HCT116 (cell line): ENCODE results near the gene DYNLT3. TPM values are rescaled to one million over a fixed set of nuclear protein-coding genes. Genes with fewer than 3 reads are reported as not detected.

ENCODE experiments used
- ATAC-seq: fragments of 200-7000 bp; cut with Tn5 transposase; 2 replicates; pipeline ENCODE4 v1.9.1; 2020; ENCODE audit warnings: mild to moderate bottlenecking, moderate library complexity
- BruUV-seq: library from RNA; stranded (reverse); fragments of 400-500 nt; replicated peaks from 2 replicates; lab custom pipeline; 2021; lab: Mats Ljungman, UMichigan
- CTCF ChIA-PET: fragments of 300-600 bp; sonication (Branson Sonifier 250); formaldehyde crosslinking; loops from one replicate; lab custom pipeline; 2021; ENCODE audit warnings: antibody characterized with exemption; lab: Charles Lee
- POLR2A ChIA-PET: fragments of 300-600, 350-600 bp; sonication (Branson Sonifier 250); formaldehyde crosslinking; loops from one replicate; lab custom pipeline; 2021; ENCODE audit warnings: antibody characterized with exemption; lab: Charles Lee
- RAD21 ChIA-PET, 2 experiments: fragments of 300-600 bp; sonication (Branson Sonifier 250); formaldehyde crosslinking; loops; one replicate each; lab custom pipeline; 2023; ENCODE audit warnings: low total read pairs in 2 of 2; ENCODE audit not compliant: uncharacterized antibody in 2 of 2, unreplicated experiment in 2 of 2, low non-redundant PET in 1 of 2; lab: Charles Lee
- DNase-seq: peaks from one replicate; pipeline ENCODE4 v3.0.0-alpha.2; 2010; ENCODE audit warnings: low read depth, low spot score
- H2AFZ ChIP-seq: fragments of 200-600 bp; shearing (Covaris generic), sonication (generic); 2 replicates; pipeline ENCODE4 v1.6.1; 2017; ENCODE audit warnings: low read depth, mixed run types, mixed read lengths, antibody characterized with exemption, low read length; ENCODE audit not compliant: poor library complexity, severe bottlenecking
- H3K27ac ChIP-seq: 2 replicates; pipeline ENCODE4 v1.5.1; 2012; ENCODE audit warnings: low read depth, low read length
- H3K27me3 ChIP-seq: fragments of 200-600 bp; sonication (generic); 2 replicates; pipeline ENCODE4 v1.6.1; 2016; ENCODE audit warnings: mixed run types, low read length, mixed read lengths; ENCODE audit not compliant: insufficient read depth
- H3K36me3 ChIP-seq, 2 experiments: fragments of 200-500 bp in 1 of 2; fragments of 200-600 bp in 1 of 2; sonication (Bioruptor generic) in 1 of 2; sonication (generic) in 1 of 2; 2 replicates each; pipeline versions ENCODE4 v1.5.1 to v1.6.1; 2014 to 2016; ENCODE audit warnings: low read length in 2 of 2, inconsistent platforms in 1 of 2, mixed read lengths in 1 of 2, mixed run types in 1 of 2; ENCODE audit not compliant: insufficient read depth in 2 of 2, control insufficient read depth in 1 of 2
- H3K4me1 ChIP-seq, 2 experiments: fragments of 200-600 bp in 1 of 2; sonication (generic) in 1 of 2; 2 replicates each; pipeline versions ENCODE4 v1.5.1 to v1.6.1; 2012 to 2017; ENCODE audit warnings: low read length in 2 of 2, inconsistent platforms in 1 of 2, mild to moderate bottlenecking in 1 of 2, mixed read lengths in 1 of 2, mixed run types in 1 of 2, moderate library complexity in 1 of 2; ENCODE audit not compliant: insufficient read depth in 2 of 2, control insufficient read depth in 1 of 2
- H3K4me2 ChIP-seq: fragments of 200-600 bp; sonication (generic); 2 replicates; pipeline ENCODE4 v1.6.1; 2017; ENCODE audit warnings: mixed run types, low read length, mixed read lengths
- H3K4me3 ChIP-seq, 2 experiments: fragments of 200-600 bp in 1 of 2; sonication (generic) in 1 of 2; replicated peaks in 1 of 2; 2 replicates each; pipeline ENCODE4 v1.5.1; 2011 to 2016; ENCODE audit warnings: low read length in 2 of 2, control low read depth in 1 of 2, low read depth in 1 of 2, mild to moderate bottlenecking in 1 of 2, mixed read lengths in 1 of 2, mixed run types in 1 of 2
- H3K79me2 ChIP-seq: fragments of 200-600 bp; sonication (generic); 2 replicates; pipeline ENCODE4 v1.6.1; 2017; ENCODE audit warnings: mild to moderate bottlenecking, mixed run types, low read length, moderate library complexity, mixed read lengths; ENCODE audit not compliant: insufficient read depth
- H3K9ac ChIP-seq: fragments of 200-600 bp; sonication (generic); 2 replicates; pipeline ENCODE4 v1.6.1; 2016; ENCODE audit warnings: low read length, mixed read lengths
- H3K9me2 ChIP-seq: fragments of 200-600 bp; sonication (generic), shearing (Covaris generic); 2 replicates; pipeline ENCODE4 v1.6.1; 2017; ENCODE audit warnings: mixed run types, mild to moderate bottlenecking, moderate library complexity; ENCODE audit not compliant: insufficient read depth
- H3K9me3 ChIP-seq, 2 experiments: fragments of 200-500 bp in 1 of 2; fragments of 200-600 bp in 1 of 2; sonication (Bioruptor generic) in 1 of 2; sonication (generic) in 1 of 2; 2 replicates each; pipeline ENCODE4 v1.6.1; 2014 to 2017; ENCODE audit warnings: low read length in 2 of 2, mixed read lengths in 2 of 2, inconsistent platforms in 1 of 2, low read depth in 1 of 2, mild to moderate bottlenecking in 1 of 2, mixed run types in 1 of 2, moderate library complexity in 1 of 2; ENCODE audit not compliant: control insufficient read depth in 1 of 2, insufficient read depth in 1 of 2
- H4K20me1 ChIP-seq: fragments of 200-600 bp; sonication (generic), shearing (Covaris generic); 2 replicates; pipeline ENCODE4 v1.6.1; 2017; ENCODE audit warnings: mixed run types, mild to moderate bottlenecking, moderate library complexity; ENCODE audit not compliant: insufficient read depth
- CEBPB ChIP-seq: IDR thresholded peaks from 2 replicates; pipeline ENCODE4 v1.6.1; 2012; ENCODE audit warnings: low read depth
- CTCF ChIP-seq, 3 experiments: fragments of 200-600 bp in 1 of 3; sonication (generic) in 1 of 3; IDR thresholded peaks in 2 of 3; conservative IDR thresholded peaks in 1 of 3; 2 replicates each; pipeline ENCODE4 v1.5.1; 2012 to 2017; ENCODE audit warnings: low read depth in 2 of 3, low read length in 2 of 3, antibody characterized with exemption in 1 of 3, borderline replicate concordance in 1 of 3, control low read depth in 1 of 3, mild to moderate bottlenecking in 1 of 3, mixed read lengths in 1 of 3, mixed run types in 1 of 3, moderate library complexity in 1 of 3; ENCODE audit not compliant: insufficient read depth in 1 of 3
- EGR1 ChIP-seq: IDR thresholded peaks from 2 replicates; pipeline ENCODE4 v1.6.1; 2012; ENCODE audit warnings: low read depth
- EZH2 ChIP-seq: fragments of 200-600 bp; sonication (generic); IDR thresholded peaks from 2 replicates; pipeline ENCODE4 v1.6.1; 2017; ENCODE audit warnings: antibody characterized with exemption, mixed run types
- FOSL1 ChIP-seq: IDR thresholded peaks from 2 replicates; pipeline ENCODE4 v1.6.1; 2012; ENCODE audit warnings: low read depth
- JUND ChIP-seq: IDR thresholded peaks from 2 replicates; pipeline ENCODE4 v1.6.1; 2012
- MAX ChIP-seq: IDR thresholded peaks from 2 replicates; pipeline ENCODE4 v1.6.1; 2012
- POLR2A ChIP-seq: IDR thresholded peaks from 2 replicates; pipeline ENCODE4 v1.7.0; 2011; ENCODE audit warnings: borderline replicate concordance; ENCODE audit not compliant: insufficient read depth, insufficient read length; ENCODE audit errors: extremely low read depth
- POLR2AphosphoS5 ChIP-seq: IDR thresholded peaks from 2 replicates; pipeline ENCODE4 v1.6.1; 2011; ENCODE audit warnings: mild to moderate bottlenecking, low read depth, low read length, moderate library complexity
- RAD21 ChIP-seq: IDR thresholded peaks from 2 replicates; pipeline ENCODE4 v1.6.1; 2012; ENCODE audit warnings: low read depth, mild to moderate bottlenecking
- SIN3A ChIP-seq: IDR thresholded peaks from 2 replicates; pipeline ENCODE4 v1.6.1; 2012; ENCODE audit warnings: low read depth
- SP1 ChIP-seq: IDR thresholded peaks from 2 replicates; pipeline ENCODE4 v1.6.1; 2012; ENCODE audit warnings: low read depth
- SRF ChIP-seq: IDR thresholded peaks from 2 replicates; pipeline ENCODE4 v1.6.1; 2012; ENCODE audit warnings: low read depth
- YY1 ChIP-seq: IDR thresholded peaks from 2 replicates; pipeline ENCODE4 v1.6.1; 2011; ENCODE audit warnings: low read length, low read depth, moderate library complexity, mild to moderate bottlenecking; ENCODE audit not compliant: insufficient replicate concordance; ENCODE audit errors: extremely low read depth
- ZNF274 ChIP-seq: fragments of 200-500 bp; sonication (Bioruptor generic); IDR thresholded peaks from 2 replicates; pipeline ENCODE4 v1.6.1; 2014; ENCODE audit warnings: mild to moderate bottlenecking, low read depth, low read length, inconsistent platforms
- intact Hi-C: fragments of 100-400 bp; cut with micrococcal nuclease; formaldehyde crosslinking; loops from 2 replicates; pipeline ENCODE4 v1.10.0; 2022
- total RNA-seq: library from RNA; stranded (reverse); gene quantifications from one replicate; pipeline ENCODE4 v1.2.1, GENCODE V29; 2021; ENCODE audit not compliant: unreplicated experiment
- TF ChIP-seq, protein P1 (sequence below): IDR thresholded peaks from 2 replicates; pipeline ENCODE4 v1.6.1; 2011; ENCODE audit warnings: mild to moderate bottlenecking, low read length, moderate library complexity; ENCODE audit not compliant: insufficient replicate concordance; ENCODE audit errors: extremely low read depth
- TF ChIP-seq, protein P2 (sequence below): IDR thresholded peaks from 2 replicates; pipeline ENCODE4 v1.6.1; 2012
- TF ChIP-seq, protein P3 (sequence below): IDR thresholded peaks from 2 replicates; pipeline ENCODE4 v1.6.1; 2012; ENCODE audit warnings: low read depth

DYNLT3 gene
- total RNA-seq, 1 experiment from 2014 or later = 20.9 TPM

- DNase-seq = no peak
- TF ChIP-seq FOSL1 (no peak), POLR2AphosphoS5 (no peak), SRF (no peak), YY1 (no peak), EZH2 (no peak), SP1 (no peak), SIN3A (no peak), POLR2A (no peak), MAX (no peak), ZNF274 (no peak), JUND (no peak), CEBPB (no peak), CTCF (IDR thresholded peaks at IDR 0.05 in 2 of 3, conservative IDR thresholded peaks at IDR 0.05 in 1 of 3; ENCODE audit: borderline replicate concordance in 1 of 3, insufficient read depth in 1 of 3, low read depth in 2 of 3, low read length in 2 of 3) (no peak), RAD21 (no peak), EGR1 (no peak)
- TF ChIP-seq, protein P1, sequence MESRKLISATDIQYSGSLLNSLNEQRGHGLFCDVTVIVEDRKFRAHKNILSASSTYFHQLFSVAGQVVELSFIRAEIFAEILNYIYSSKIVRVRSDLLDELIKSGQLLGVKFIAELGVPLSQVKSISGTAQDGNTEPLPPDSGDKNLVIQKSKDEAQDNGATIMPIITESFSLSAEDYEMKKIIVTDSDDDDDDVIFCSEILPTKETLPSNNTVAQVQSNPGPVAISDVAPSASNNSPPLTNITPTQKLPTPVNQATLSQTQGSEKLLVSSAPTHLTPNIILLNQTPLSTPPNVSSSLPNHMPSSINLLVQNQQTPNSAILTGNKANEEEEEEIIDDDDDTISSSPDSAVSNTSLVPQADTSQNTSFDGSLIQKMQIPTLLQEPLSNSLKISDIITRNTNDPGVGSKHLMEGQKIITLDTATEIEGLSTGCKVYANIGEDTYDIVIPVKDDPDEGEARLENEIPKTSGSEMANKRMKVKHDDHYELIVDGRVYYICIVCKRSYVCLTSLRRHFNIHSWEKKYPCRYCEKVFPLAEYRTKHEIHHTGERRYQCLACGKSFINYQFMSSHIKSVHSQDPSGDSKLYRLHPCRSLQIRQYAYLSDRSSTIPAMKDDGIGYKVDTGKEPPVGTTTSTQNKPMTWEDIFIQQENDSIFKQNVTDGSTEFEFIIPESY = no peak
- TF ChIP-seq, protein P2, sequence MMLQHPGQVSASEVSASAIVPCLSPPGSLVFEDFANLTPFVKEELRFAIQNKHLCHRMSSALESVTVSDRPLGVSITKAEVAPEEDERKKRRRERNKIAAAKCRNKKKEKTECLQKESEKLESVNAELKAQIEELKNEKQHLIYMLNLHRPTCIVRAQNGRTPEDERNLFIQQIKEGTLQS = no peak
- TF ChIP-seq, protein P3, sequence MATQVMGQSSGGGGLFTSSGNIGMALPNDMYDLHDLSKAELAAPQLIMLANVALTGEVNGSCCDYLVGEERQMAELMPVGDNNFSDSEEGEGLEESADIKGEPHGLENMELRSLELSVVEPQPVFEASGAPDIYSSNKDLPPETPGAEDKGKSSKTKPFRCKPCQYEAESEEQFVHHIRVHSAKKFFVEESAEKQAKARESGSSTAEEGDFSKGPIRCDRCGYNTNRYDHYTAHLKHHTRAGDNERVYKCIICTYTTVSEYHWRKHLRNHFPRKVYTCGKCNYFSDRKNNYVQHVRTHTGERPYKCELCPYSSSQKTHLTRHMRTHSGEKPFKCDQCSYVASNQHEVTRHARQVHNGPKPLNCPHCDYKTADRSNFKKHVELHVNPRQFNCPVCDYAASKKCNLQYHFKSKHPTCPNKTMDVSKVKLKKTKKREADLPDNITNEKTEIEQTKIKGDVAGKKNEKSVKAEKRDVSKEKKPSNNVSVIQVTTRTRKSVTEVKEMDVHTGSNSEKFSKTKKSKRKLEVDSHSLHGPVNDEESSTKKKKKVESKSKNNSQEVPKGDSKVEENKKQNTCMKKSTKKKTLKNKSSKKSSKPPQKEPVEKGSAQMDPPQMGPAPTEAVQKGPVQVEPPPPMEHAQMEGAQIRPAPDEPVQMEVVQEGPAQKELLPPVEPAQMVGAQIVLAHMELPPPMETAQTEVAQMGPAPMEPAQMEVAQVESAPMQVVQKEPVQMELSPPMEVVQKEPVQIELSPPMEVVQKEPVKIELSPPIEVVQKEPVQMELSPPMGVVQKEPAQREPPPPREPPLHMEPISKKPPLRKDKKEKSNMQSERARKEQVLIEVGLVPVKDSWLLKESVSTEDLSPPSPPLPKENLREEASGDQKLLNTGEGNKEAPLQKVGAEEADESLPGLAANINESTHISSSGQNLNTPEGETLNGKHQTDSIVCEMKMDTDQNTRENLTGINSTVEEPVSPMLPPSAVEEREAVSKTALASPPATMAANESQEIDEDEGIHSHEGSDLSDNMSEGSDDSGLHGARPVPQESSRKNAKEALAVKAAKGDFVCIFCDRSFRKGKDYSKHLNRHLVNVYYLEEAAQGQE = no peak
- ATAC-seq = no peak
- Histone ChIP-seq H3K9ac (no peak overlapping the region), H3K4me1 (no peaks in the 10 kb centered on the region), H3K27ac (no peak overlapping the region), H3K36me3 (no peaks in the 10 kb centered on the region), H3K9me2 (no peaks in the 10 kb centered on the region), H2AFZ (no peak overlapping the region), H3K9me3 (no peaks in the 10 kb centered on the region), H4K20me1 (no peaks in the 10 kb centered on the region), H3K79me2 (no peaks in the 10 kb centered on the region), H3K4me2 (no peak overlapping the region), H3K4me3 (no peak overlapping the region), H3K27me3 (no peaks in the 10 kb centered on the region)
- BruUV-seq = no TSS peak
- CTCF ChIA-PET = no interaction called here
- POLR2A ChIA-PET = no interaction called here
- intact Hi-C loops = no loop called here
- RAD21 ChIA-PET = no interaction called here
Measured at GRCh38 chrX:37896511-37896890, 49.1 kb upstream of the DYNLT3 start.
